Lung (tissue), 12 donors: ENCODE measurements around the gene GMPR2. TPM values are rescaled to one million over a fixed set of nuclear protein-coding genes. Genes with fewer than 3 reads are reported as not detected.

Experiments
- ATAC-seq: fragments of 200-7000 bp; cut with Tn5 transposase; one replicate; pipeline ENCODE4 v1.9.1; 2020; ENCODE audit warnings: moderate number of reproducible peaks; ENCODE audit not compliant: insufficient read depth, low FRiP score
- DNase-seq, 3 donors: peaks; one replicate each; pipeline ENCODE4 v3.0.0-alpha.2; 2013 to 2017
- H3K27ac ChIP-seq, 2 donors: one replicate each; pipeline ENCODE4 v1.5.1; 2013; ENCODE audit warnings: mild to moderate bottlenecking in 2 of 2, moderate library complexity in 2 of 2, control low read depth in 1 of 2, inconsistent platforms in 1 of 2, low read depth in 1 of 2, low read length in 1 of 2
- H3K27me3 ChIP-seq, 3 donors: one replicate each; pipeline ENCODE4 v1.5.1; 2013; ENCODE audit warnings: low read length in 2 of 3; ENCODE audit not compliant: control insufficient read depth in 3 of 3, insufficient read depth in 3 of 3
- H3K36me3 ChIP-seq, 4 donors: one replicate each; pipeline ENCODE4 v1.5.1; 2013; ENCODE audit warnings: low read length in 4 of 4, mild to moderate bottlenecking in 1 of 4, moderate library complexity in 1 of 4; ENCODE audit not compliant: control insufficient read depth in 4 of 4, insufficient read depth in 4 of 4
- H3K4me1 ChIP-seq, 5 donors: one replicate each; pipeline ENCODE4 v1.5.1; 2013; ENCODE audit warnings: low read length in 5 of 5, mild to moderate bottlenecking in 2 of 5, moderate library complexity in 1 of 5; ENCODE audit not compliant: control insufficient read depth in 5 of 5, insufficient read depth in 5 of 5
- H3K4me3 ChIP-seq: one replicate; pipeline ENCODE4 v1.5.1; 2013; ENCODE audit warnings: mild to moderate bottlenecking, control low read depth, moderate library complexity
- H3K9ac ChIP-seq, 2 donors: one replicate each; pipeline ENCODE4 v1.5.1; 2013; ENCODE audit warnings: low read length in 2 of 2, control low read depth in 1 of 2; ENCODE audit not compliant: insufficient read depth in 1 of 2
- H3K9me3 ChIP-seq, 4 donors: one replicate each; pipeline ENCODE4 v1.5.1; 2013; ENCODE audit warnings: low read length in 3 of 4, mild to moderate bottlenecking in 1 of 4, moderate library complexity in 1 of 4; ENCODE audit not compliant: control insufficient read depth in 4 of 4, insufficient read depth in 3 of 4
- CTCF ChIP-seq: IDR thresholded peaks from 2 replicates; pipeline ENCODE4 v1.5.1; 2012; ENCODE audit warnings: mild to moderate bottlenecking; ENCODE audit errors: control extremely low read depth, extremely low read depth
- WGBS, 2 donors: extraction: QIAGEN DNeasy Blood & Tissue Kit; methylation state at CpG; one replicate each; pipeline ENCODE4 v1.1.7; 2013; 5-methylcytosine and 5-hydroxymethylcytosine counted together
- polyA plus RNA-seq, 2 donors: library from polyadenylated mRNA; stranded (reverse); fragments of 200-250 nt; gene quantifications; one replicate each; pipeline ENCODE4 v1.2.1, GENCODE V29; 2013
- total RNA-seq, 2 donors: library from RNA; depleted of rRNA in 1 of 2; stranded (reverse); fragments of >200 nt in 1 of 2; gene quantifications; one replicate each; pipeline ENCODE4 v1.2.1, GENCODE V29; 2014 to 2021
- donor health status: control.
- donor health status: control.
- donor health status: Bipolar disorder and iron deficiency.
- donor health status: healthy.
- donor health status: DM: yes; HTN: yes; CAD: no.

GMPR2 gene
- total and polyA plus RNA-seq, 4 donors, result 42.9 to 71.1 (median 63.1) TPM

DNA sequence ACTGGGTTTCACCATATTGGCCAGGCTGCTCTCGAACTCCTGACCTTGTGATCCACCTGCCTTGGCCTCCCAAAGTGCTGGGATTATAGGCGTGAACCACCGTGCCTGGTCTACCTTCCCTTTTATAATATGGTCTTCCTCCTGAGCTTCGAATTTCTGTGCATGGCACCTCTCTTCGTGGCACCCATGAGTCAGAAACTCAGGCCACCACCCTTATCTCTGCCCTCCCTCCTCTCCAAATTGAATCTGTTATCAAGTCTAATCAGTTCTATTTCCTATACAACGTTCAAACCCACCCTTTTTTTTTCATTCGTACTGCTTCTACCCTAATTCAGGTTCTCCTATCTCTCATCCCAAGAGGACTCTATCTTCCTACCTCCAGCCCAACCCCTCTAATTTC is 14.7 kb downstream of the GMPR2 start:
- WGBS, 2 donors, result 75 to 83% methylated on average over 7 of the region's 7 CpGs
- no peak for TF ChIP-seq CTCF
- Histone ChIP-seq H3K4me1 (peaks cover 0 to 6% (median 0%) of the 10 kb centered on the region in 5 donors), H3K9ac (no peak overlapping the region), H3K36me3 (peaks cover 0 to 2% (median 0%) of the 10 kb centered on the region in 4 donors), H3K4me3 (no peak overlapping the region), H3K9me3 (no peaks in the 10 kb centered on the region), H3K27me3 (no peaks in the 10 kb centered on the region), H3K27ac (no peak overlapping the region)
- DNase-seq (no peak), ATAC-seq (no peak)

DNA sequence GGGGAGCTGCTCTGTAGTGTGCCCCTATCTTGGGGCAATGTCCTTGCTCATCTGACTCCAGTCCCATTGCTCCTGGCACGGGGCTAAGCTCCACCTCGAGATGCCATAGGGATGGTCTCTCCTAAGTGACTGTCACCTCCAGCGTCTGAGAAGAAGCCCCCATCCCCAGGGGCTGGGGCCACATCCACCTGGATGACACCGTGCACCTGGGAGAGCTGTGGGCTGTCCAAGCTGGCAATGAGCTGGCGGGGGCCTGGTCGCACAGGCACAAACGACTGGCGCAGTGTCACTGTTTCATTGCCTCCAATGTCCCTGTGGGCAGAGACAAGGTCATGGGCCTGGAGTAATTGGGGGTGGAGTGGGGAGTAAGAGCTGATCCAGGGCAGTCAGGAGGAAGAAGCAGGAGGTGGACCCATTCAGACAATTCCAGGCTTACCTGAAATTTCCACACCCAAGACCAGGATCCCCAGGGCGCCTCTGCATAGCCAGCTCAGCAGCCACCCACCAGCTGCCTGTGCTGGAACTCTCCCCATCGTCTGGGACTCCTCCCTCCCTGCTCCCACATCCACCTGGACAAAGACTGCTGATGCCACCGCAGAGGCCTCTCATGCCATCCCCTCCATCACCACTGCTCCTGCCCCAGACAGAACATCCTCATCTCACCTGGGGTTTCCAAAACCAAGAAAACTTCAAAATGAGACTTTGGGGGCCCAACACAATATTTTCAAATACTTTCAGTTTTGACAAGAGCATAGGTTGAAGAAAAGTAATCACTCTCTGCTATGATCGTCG is 16.7 kb downstream of the GMPR2 start:
- no peaks in the 10 kb centered on the region for H3K27me3 ChIP-seq

DNA sequence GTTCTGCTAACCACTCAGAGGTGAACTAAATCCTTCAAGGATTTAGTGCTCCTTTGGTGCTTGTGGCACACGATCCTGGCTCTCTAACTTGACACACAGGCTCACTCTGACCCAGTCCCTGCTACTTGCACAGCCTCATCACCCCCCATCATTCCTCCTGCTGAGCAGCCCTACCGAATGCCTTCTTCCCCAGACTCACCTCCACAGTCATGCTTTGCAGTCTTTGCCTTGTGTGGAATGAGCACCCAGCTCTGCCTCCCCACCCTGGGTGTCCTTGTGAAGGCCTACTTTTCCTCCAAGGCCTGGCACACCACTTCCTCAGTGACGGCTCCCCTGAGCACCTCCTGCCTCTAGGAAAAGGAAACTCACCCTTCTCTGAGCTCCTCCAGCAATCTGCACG is 17.6 kb downstream of the GMPR2 start:
- Histone ChIP-seq H3K4me1 (no peaks in the 10 kb centered on the region), H3K36me3 (peaks cover 0 to 16% (median 0%) of the 10 kb centered on the region in 4 donors), H3K27ac (no peak overlapping the region), H3K27me3 (no peaks in the 10 kb centered on the region), H3K9ac (no peak overlapping the region), H3K4me3 (no peak overlapping the region), H3K9me3 (no peaks in the 10 kb centered on the region)
- DNase-seq, result no peak
- WGBS, 2 donors, result 64 to 69% methylated on average over 4 of the region's 4 CpGs
- no peak for ATAC-seq
- TF ChIP-seq CTCF, result no peak

More for the DNA sequence above, 16.7 kb downstream of the GMPR2 start:
- no peak for DNase-seq
- 78 to 84% methylated on average over 13 of the region's 13 CpGs for WGBS, 2 donors
- no peak for ATAC-seq
- H3K4me1 ChIP-seq, result no peaks in the 10 kb centered on the region
- H3K9me3 ChIP-seq, result no peaks in the 10 kb centered on the region
- peaks cover 0 to 12% (median 0%) of the 10 kb centered on the region in 4 donors for H3K36me3 ChIP-seq
- H3K9ac ChIP-seq, result no peak overlapping the region
- no peak overlapping the region for H3K27ac ChIP-seq
- no peak overlapping the region for H3K4me3 ChIP-seq
- no peak for TF ChIP-seq CTCF
